Lower leg skin (tissue), 3 donors: ENCODE results near the gene ORC6.

Source experiments
- CTCF ChIP-seq, 3 donors: fragments of 450-650 bp; IDR thresholded peaks; one replicate each; pipeline ENCODE4 v1.5.1; 2016; ENCODE audit warnings: antibody characterized with exemption in 3 of 3, mild to moderate bottlenecking in 3 of 3, moderate library complexity in 2 of 3
- POLR2A ChIP-seq, 2 donors: fragments of 450-650 bp; IDR thresholded peaks; one replicate each; pipeline ENCODE4 v1.6.1; 2016 to 2017; ENCODE audit warnings: antibody characterized with exemption in 2 of 2, mild to moderate bottlenecking in 1 of 2, moderate library complexity in 1 of 2

- no peak for TF ChIP-seq CTCF (IDR thresholded peaks at IDR 0.05)
- TF ChIP-seq POLR2A (IDR thresholded peaks at IDR 0.05) = no peak
Measured at GRCh38 chr16:46693598-46693997, 4.1 kb downstream of the ORC6 start.
